T-helper 1 cell (primary cell): Measurements from ENCODE around the gene NUDT7.

ENCODE experiments used
- DNase-seq, 5 donors: peaks; one replicate each; pipeline ENCODE4 v3.0.0-alpha.2; 2012 to 2020

The NUDT7 gene

GRCh38 chr16:77782694-77783093 lies 60.4 kb downstream of the NUDT7 start:
- no peak for DNase-seq

DNA sequence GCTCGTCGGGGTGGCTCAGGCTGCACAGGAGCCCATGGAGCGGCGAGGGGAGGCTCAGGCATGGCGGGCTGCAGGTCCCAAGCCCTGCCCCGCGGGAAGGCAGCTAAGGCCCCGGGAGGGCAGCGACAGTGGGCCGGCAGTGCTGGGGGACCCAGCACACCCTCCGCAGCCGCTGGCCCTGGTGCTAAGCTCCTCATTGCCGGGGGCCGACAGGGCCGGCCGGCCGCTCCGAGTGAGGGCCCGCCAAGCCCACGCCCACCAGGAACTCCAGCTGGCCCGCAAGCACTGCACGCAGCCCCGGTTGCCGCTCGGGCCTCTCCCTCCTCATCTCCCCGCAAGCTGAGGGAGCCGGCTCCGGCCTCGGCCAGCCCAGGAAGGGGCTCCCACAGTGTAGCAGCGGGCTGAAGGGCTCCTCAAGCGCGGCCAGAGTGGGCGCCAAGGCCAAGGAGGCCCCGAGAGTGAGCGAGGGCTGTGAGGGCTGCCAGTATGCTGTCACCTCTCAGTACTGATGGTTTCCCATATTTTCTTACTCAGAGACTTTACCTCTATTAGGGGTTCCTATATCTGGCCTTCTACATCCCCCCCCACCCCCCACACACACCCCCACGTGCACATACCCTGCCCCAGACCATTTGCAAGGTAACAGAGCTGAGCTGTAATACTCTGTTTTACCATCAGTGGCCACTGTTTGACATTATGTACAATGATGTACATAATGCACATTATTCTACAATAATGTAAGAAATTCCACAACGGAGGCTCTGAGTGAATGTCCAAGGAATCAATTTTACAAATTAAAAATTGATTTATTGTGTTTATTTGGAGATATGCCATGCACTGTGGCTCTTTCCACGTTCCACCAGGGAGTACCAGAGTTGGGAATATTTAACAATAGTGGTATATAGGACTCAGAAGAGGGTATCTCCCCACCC lies 62.4 kb downstream of the NUDT7 start:
- DNase-seq: no peak

GRCh38 chr16:77785373-77785764 lies 63.1 kb downstream of the NUDT7 start:
- no peak for DNase-seq

- no peak for DNase-seq
Observed at GRCh38 chr16:77786186-77786847, 64.0 kb downstream of the NUDT7 start.

DNA sequence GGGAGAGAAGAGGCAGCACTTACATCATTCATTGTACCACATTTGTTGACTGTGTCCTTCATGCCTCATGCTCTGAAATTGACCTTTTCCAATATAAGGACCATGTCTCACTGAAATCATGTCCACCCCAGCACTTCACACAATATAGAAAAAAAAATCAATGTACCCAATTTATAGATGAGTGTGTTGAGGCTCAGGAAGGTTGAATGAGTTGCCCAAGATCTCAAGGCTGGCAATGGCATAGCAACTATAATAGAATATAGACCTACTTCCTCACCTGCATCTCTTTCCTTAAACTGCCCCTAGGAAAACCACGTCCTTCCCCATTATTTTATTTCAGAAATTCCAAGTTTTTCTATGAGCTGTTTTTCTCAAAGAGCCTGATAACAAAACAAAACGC lies 65.1 kb downstream of the NUDT7 start:
- no peak for DNase-seq

- DNase-seq: no peak
Observed at GRCh38 chr16:77788181-77789084, 66.1 kb downstream of the NUDT7 start, which contains the start of gene VAT1L. VAT1L (plus strand) TSS chr16:77788564; CDS start chr16:77788683, 119 bp downstream.

- no peak for DNase-seq
Observed at GRCh38 chr16:77789085-77790008, 67.0 kb downstream of the NUDT7 start.

DNA sequence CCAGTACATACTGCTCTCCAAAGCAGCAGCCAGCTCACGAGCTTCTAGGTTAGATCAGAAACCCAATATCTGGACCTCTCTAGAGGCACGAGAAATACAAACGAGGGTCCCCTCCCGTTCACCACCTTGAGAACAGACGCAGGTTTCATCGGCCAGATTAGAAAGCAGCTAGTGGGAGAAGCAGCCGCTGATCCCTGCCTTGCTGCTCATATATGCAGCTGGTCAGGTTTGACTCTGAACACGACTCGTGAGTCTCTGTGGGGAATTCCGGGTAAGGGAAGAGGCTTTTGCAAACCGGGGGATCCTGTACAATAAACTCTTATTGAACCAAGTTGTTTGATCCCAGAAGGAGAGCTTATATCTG lies 67.7 kb downstream of the NUDT7 start:
- DNase-seq: no peak

GRCh38 chr16:77790912-77791311 lies 68.6 kb downstream of the NUDT7 start:
- no peak for DNase-seq
